ENCODE measurements around the gene KRT86. TPM values are rescaled to one million over a fixed set of nuclear protein-coding genes. Genes with fewer than 3 reads are reported as not detected.
A peak's percentile ranks its signal among the peaks of the same experiment; 100 is the strongest.

The KRT86 gene
- total and polyA plus RNA-seq, 7 donors: 0.25 to 0.60 TPM; not detected in 5

- Histone ChIP-seq H3K4me1 (peaks cover 0 to 1% (median 0%) of the 10 kb centered on the region in 4 donors), H3K4me3 (no peak overlapping the region), H3K27me3 (peaks cover 0 to 11% (median under 1%) of the 10 kb centered on the region in 3 donors), H3K36me3 (no peaks in the 10 kb centered on the region), H3K9me3 (no peaks in the 10 kb centered on the region), H3K27ac (no peak overlapping the region)
- TF ChIP-seq CTCF (IDR thresholded peaks at IDR 0.05) (no peak), POLR2AphosphoS5 (IDR thresholded peaks at IDR 0.05) (no peak), EP300 (IDR thresholded peaks at IDR 0.05) (no peak), POLR2A (IDR thresholded peaks at IDR 0.05) (no peak)
- peak; percentile 8 for DNase-seq
- intact Hi-C loops (cut with DNase I): no loop called here
- WGBS, 2 donors: 86 to 92% methylated on average over 7 of the region's 7 CpGs
These were observed 10.5 kb upstream of the KRT86 start for GRCh38 chr12:52263761-52264434.

- Histone ChIP-seq H3K27ac (no peak overlapping the region), H3K4me1 (no peaks in the 10 kb centered on the region), H3K36me3 (no peaks in the 10 kb centered on the region), H3K4me3 (no peak overlapping the region), H3K9me3 (no peaks in the 10 kb centered on the region), H3K27me3 (peaks cover 0 to 7% (median 0%) of the 10 kb centered on the region in 3 donors)
- DNase-seq: peak; percentile 3
- intact Hi-C loops (cut with DNase I): no loop called here
- 81 to 85% methylated on average over 2 of the region's 2 CpGs for WGBS, 2 donors
- TF ChIP-seq POLR2AphosphoS5 (IDR thresholded peaks at IDR 0.05) (no peak), EP300 (IDR thresholded peaks at IDR 0.05) (no peak), POLR2A (IDR thresholded peaks at IDR 0.05) (no peak)
These were observed 10.0 kb upstream of the KRT86 start for GRCh38 chr12:52264435-52264825.

- peak; percentile 62 for DNase-seq
- WGBS, 2 donors: 30 to 74% methylated on average over 2 of the region's 2 CpGs
- Histone ChIP-seq H3K27ac (no peak overlapping the region), H3K27me3 (peaks cover 0 to 6% (median 0%) of the 10 kb centered on the region in 3 donors), H3K9me3 (no peaks in the 10 kb centered on the region), H3K4me3 (no peak overlapping the region), H3K4me1 (no peaks in the 10 kb centered on the region), H3K36me3 (no peaks in the 10 kb centered on the region)
- TF ChIP-seq POLR2A (IDR thresholded peaks at IDR 0.05) (no peak), POLR2AphosphoS5 (IDR thresholded peaks at IDR 0.05) (no peak), CTCF (IDR thresholded peaks at IDR 0.05) (no peak), EP300 (IDR thresholded peaks at IDR 0.05) (no peak)
- intact Hi-C loops (cut with DNase I): no loop called here
These were observed 7.9 kb upstream of the KRT86 start for GRCh38 chr12:52266514-52266913.

- no peaks in the 10 kb centered on the region for H3K9me3 ChIP-seq
- no peak overlapping the region for H3K27ac ChIP-seq
- intact Hi-C loops (cut with DNase I): no loop called here
- no peak overlapping the region for H3K4me3 ChIP-seq
- 97 to 98% methylated on average over 3 of the region's 3 CpGs for WGBS, 2 donors
- no peaks in the 10 kb centered on the region for H3K4me1 ChIP-seq
- peak; percentile 40 for DNase-seq
- TF ChIP-seq CTCF (IDR thresholded peaks at IDR 0.05) (no peak), POLR2AphosphoS5 (IDR thresholded peaks at IDR 0.05) (no peak), EP300 (IDR thresholded peaks at IDR 0.05) (no peak), POLR2A (IDR thresholded peaks at IDR 0.05) (no peak)
- peaks cover 0 to 2% (median 0%) of the 10 kb centered on the region in 3 donors for H3K27me3 ChIP-seq
- H3K36me3 ChIP-seq: no peaks in the 10 kb centered on the region
These were observed 7.2 kb upstream of the KRT86 start for GRCh38 chr12:52267266-52267665.

GRCh38 chr12:52267699-52268098 lies 6.7 kb upstream of the KRT86 start:
- no peaks in the 10 kb centered on the region for H3K4me1 ChIP-seq
- H3K4me3 ChIP-seq: no peak overlapping the region
- DNase-seq: no peak
- H3K36me3 ChIP-seq: no peaks in the 10 kb centered on the region
- no peaks in the 10 kb centered on the region for H3K27me3 ChIP-seq
- no peaks in the 10 kb centered on the region for H3K9me3 ChIP-seq
- whole genome bisulfite sequencing, 2 donors: 85 to 88% methylated on average over 3 of the region's 3 CpGs
- H3K27ac ChIP-seq: no peak overlapping the region
- TF ChIP-seq CTCF (IDR thresholded peaks at IDR 0.05) (no peak), EP300 (IDR thresholded peaks at IDR 0.05) (no peak), POLR2A (IDR thresholded peaks at IDR 0.05) (no peak), POLR2AphosphoS5 (IDR thresholded peaks at IDR 0.05) (no peak)
- intact Hi-C loops (cut with DNase I): no loop called here
